IPS DF 4.7 (cell line): ENCODE results near the gene VIPR2.

Experiments used
- DNase-seq: peaks from one replicate; pipeline ENCODE4 v3.0.0-alpha.2; 2013; ENCODE audit warnings: low spot score; ENCODE audit errors: extremely low read depth

VIPR2 gene

DNA sequence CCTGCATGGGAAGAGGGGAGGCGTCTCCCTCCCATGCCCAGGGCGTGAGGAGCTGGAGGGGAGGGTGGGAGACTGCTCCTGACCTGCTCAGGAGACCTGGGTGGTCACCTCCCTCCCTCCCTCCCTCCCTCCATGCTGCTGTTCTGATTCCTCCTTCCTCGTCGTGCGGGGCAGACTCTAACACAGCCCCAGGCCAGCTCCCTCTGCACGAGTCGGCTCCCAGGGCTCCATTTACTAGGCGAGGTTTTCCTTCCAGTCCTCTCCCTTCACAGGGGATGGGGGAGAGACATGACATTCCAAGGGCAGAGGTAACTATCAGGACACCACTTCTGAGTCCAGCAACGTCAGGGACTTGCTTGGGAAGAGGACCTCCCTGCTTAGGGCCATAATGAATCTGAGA is 23.6 kb downstream of the VIPR2 start:
- DNase-seq = no peak

DNA sequence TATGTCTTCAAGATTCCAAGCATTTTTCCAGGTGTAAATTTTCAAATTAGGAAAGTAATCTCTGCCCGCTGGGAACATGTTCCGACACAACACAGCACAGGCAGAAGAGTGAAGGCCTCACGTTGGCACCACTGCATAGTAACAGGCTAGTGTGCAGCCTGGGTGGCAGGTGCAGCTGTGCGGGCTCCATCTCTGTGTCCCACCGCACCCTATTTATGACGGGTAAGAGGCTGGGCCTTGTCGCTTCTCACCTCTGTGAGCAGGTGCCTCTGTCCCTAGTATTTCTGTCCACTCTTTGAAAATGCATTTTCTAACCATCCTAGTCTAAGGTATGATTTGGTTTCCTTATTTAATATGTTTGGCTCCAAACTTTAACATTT is 24.1 kb downstream of the VIPR2 start:
- no peak for DNase-seq

DNA sequence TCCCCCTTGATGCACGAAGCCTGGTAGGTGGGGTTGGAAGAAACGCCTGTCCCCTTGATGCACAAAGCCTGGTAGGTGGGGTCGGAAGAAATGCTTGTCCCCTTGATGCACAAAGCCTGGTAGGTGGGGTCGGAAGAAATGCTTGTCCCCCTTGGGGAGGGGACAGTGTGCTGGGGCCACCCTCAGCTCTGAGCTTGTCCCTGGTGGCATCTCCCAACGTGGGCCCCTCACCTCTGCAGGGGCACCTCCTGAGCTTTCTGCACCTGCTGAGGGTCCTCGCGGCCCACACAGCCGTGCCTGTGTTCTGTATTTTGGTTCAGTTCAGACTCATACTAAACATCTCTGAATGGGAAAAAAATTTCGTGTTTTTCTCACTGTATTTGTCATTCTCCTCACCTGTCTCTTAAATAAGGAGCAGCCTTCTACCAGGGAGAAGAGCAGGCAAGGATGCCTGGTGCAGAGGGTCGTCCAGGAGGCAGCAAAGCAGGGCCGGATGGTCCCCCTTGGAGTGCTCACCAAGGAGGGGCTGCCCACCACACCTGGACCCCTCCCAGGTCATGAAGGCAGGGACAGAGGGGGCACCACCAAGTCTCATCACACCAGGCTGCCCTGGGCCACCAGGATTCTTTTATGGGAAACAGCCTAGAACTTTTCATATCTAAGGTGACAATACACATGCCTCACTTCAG is 24.7 kb downstream of the VIPR2 start:
- no peak for DNase-seq

DNA sequence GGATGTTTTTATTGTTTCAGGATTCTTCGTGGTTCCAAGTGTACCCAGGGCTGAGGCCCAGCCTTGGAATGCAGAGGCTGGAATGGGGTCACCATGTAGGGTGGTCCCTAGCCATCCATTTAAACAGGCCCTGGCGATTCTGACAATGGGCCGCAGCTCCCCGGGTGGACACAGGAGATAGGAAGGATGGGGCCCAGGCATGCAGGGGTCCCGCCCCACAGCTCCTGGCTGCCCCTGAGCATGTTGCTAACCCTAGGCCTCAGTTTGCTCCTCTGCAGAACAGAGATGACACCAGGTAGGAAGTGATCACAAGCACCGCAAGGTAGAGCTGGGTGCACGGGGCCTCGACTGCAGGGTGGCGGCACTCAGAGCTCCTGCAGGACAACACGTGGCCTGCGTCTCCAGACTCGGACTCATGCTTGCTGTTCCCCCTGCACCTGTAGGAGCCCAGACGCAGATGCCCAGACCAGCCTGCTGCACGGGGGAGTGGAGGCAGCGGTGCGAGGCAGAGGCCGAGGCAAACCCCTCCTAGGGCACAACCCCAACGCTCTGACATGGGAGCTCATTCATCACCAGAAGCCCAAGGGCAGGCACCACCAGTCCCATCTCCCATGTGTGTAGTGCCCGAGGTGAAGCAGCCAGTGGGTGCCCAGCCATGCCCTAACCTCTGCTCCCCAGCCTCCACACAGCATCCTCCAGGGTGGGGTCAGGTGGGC is 25.5 kb downstream of the VIPR2 start:
- no peak for DNase-seq

DNA sequence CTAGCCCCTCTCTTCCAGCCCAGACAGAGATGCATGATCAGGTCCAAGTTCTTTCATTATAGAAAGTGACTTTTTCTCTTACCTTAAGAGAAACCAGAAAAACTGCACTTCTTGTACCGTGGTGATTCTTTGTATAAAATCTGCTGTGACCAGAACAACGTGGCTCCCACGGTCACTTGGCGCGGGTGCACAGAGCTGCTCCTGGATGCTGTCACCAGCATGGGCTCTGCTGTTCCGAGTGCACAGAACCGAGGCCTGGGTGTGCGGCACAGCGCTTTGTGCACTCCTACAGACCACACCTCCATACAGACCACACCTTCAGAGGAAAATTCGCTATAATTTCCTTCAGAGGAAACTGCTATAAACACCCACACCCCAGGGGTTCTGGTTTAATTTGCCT is 26.0 kb downstream of the VIPR2 start:
- no peak for DNase-seq

DNA sequence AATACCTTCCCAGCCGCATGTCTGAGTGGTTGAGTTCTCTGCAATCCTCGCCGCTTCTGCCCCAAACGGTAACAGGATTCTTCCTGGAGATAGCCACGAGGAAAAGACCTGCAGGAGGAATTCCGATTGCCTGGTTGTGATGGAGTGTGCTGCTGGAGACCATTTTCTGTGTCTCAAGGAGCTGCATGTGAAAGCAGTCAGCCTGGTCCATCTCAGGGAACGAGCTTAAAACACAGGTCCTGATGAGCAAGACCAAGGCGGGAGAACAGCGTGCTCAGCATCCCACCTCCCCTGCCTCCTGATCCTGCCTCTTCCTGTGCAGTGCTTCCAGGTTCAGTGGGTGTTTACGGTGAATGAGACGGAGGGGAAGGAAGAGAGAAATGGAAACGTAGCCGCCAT is 26.5 kb downstream of the VIPR2 start:
- DNase-seq = no peak

DNA sequence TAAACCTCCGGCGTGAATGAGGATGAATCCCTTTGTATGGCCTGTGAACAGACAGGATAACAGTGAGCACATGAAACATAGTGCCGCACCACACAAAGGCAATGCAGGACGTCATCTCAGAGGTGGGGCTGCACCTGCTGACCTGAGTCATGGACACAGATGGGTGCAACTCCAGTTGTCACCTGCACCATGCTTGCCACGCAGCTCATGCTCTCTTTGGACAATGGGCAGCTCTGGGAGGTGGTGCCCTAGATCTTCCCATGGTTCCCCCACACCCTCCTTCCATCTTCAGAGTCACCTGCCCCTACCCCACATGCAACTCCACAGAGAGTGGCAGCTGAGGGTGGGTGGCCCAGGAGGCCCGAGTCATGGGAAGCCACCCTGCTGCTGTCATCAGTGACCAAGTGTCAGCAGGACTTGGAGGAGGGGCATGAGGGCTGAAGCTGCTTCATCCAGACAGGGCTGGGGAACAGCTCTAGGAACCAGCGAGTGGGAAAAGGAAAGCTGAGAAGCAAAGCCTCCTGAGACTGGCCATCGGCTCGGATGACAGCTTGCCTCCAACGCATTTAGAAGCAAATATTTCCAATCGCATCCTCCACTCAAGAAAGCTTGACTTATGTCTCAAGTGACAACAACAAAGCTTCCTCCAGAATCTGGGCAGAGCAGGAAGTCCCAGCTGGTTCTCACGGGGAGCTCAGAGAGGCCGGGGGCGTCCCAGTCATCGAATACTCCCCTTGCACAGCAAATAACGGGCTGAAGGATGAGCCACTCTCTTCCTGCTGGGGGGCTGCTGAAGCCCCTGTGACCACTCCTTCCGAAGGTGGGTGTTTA is 27.1 kb downstream of the VIPR2 start:
- DNase-seq = no peak

DNA sequence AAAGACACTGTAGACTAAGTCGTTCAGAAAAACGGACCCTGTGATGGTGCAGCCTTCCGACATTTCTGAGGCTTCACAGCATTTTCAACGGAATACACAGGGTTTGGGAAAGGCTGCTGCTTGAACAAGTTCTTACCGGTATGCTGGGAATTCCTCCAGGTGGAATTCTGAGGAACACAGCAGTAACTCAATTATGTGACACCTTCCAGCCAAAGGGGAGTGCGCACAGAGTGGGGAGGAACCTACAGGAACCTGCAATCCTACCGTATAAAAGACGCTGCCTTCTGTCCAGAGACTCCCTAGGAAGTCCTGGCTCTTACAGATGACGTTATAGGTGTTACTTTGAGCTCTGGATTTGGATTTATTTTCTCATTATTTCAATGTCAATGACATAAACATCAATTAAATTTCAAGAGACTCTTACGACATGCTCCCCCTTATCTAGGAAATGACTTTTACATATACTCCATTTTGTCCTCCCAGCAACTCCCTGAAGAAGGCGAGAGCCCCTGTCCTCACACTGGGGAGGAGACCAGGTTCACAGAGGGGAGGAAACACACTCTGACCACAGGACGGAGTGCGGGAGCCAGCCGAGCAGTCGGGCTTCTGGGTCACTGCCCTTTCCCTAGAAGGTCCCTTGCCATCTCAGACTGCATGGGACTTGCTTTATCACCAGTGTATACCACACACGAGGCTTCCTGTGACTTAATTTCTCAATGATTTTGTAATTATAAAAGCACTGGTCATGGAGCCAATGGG is 27.9 kb downstream of the VIPR2 start:
- no peak for DNase-seq

DNA sequence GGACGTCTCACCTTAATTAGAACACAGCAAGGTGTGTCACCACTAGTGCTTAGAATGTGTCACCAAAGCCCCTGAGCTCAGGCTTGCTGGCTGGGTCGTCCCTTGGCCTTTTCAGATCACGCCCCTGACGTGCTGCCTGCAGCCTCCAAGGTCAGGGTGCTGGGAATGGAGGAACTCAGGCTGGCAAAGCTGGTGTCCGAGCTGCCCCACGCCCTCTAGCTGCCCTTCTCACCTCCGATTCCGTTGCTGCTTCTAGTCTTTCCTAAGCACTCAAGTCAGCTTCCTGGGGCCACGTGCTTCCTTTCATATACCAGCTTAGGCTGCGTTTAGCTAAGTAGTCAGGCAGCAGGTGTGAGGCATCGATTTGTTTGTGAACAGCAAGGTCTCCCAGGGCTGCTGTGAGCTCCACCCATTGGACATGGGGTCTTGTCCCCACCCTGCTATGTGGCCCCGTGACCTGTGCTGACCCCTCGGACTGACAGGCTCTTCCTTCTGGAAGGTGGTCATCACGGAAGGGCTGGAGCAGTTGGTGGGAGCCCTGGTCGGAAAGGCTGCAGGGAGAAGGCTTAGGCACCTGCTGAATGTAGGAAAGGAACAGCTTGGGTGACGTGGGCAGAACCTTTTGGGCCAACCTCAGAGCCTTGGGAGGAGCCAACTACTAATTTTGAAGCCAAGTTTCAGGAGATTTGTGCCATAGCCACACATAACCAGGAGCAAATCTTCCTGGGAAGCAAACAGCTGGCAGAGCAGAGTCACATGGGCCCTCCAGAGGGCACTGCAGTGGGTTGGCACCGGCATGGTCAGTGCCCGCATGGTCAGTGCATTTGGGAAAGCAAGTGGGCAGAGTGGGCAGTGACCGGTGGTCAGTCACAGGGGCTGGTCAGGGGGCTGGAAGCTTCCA is 28.8 kb downstream of the VIPR2 start:
- no peak for DNase-seq

DNA sequence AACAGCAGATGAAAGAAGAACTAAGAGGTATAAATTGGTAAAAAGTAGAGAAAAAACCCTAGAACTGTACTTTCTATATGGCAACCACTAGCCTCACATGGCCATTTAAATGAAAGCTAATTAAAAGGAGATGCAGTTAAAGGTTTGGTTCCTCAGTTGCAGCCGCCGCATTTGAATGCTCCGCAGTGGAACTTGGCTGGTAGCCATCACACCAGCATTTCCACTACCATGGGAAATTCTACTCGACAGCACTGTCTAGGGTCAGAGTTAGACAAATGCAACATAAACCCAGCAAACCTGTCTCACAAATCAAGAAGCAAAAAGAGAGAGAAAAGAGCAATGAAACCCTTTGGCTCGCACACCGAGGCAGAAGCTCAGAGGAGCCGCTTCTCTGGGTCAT is 29.7 kb downstream of the VIPR2 start:
- DNase-seq = no peak

DNA sequence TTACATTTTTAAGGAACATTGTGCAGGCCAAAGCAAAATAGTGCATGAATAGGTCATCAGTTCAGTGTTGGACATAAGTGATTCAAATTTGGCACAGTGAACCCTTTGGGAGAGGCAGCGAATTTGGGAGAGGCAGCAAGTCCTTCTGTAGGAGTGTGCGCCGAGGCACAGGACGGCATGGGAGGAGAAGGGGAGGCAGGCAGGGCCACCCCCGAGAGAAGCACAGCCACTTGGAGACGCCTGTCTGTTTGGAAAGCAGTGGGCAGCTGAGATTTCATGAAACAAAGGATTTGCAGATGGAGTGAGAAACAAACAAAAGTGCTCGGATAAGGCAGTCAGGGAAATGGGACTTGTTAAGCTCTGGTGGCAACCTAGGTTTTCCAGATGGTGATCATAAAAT is 30.6 kb downstream of the VIPR2 start:
- no peak for DNase-seq

DNA sequence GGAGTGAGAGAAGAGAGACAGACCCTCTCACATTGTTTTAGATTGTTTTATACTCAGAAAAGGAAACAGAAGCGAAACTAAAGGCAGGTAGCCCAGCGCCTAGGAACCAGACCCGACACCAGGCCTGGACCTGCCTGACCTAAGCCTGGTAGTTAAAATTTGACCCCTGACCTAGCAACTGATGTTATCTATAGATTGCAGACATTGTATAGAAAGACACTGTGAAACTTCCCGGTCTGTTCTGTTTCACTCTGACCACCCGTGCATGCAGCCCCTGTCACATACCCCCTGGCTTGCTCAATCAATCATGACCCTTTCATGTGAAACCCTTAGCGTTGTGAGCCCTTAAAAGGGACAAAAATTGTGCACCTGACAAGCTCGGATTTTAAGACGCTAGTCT is 31.6 kb downstream of the VIPR2 start:
- DNase-seq = no peak

DNA sequence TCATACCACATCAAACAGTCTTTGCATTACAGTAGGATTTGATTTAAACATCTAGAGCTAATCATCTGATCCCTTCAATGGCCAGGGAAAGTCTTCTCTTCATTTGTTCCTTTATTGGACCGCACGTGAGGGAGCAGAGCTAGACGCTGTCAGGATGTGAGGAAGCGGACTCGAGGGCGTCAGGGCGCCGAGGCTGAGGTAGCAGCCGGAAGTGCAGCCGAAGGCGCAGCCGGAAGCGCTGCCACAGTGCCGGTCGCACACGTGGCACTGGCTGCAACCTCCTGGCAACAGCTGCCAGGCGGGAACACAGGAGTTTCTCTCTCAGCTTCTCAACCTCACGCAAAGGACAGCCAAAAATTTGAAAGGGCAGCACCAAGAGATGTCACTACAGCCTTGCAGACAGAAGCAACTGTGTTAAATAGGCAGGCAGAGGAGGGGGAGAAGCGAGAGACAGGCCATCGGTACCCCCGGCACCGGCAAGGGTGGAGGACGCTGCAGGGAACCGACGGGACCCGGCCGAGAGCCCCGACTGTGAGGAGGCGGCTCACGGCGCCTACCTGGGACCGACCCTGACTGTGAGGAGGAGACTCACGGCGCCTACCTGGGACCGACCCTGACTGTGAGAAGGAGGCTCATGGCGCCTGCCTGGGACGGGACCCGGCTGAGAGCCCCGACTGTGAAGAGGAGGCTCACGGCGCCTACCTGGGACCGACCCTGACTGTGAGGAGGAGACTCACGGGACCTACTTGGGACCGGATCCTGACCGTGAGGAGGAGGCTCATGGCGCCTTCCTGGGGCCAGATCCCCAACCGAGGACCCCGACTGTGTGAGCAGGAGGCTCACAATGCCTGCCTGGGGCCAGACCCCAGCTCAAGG is 32.3 kb downstream of the VIPR2 start:
- no peak for DNase-seq

DNA sequence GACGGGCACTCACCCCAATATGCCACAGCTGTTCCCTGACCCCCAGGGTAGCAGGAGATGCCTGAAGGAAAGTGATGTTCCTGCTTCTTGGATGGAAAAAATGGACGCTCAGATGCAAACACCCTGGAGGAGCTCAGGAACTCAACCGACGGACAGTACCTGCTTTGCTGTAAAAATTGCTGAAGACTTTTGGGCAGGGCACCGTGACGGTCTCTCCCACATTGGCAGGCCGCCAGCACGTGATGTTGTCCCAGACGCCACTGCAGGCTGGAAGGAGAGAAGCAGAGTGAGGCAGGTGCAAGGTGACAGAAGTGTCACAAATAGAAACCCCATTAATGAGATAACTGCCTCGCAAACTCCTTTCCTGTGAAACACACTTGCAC is 35.0 kb downstream of the VIPR2 start:
- no peak for DNase-seq

DNA sequence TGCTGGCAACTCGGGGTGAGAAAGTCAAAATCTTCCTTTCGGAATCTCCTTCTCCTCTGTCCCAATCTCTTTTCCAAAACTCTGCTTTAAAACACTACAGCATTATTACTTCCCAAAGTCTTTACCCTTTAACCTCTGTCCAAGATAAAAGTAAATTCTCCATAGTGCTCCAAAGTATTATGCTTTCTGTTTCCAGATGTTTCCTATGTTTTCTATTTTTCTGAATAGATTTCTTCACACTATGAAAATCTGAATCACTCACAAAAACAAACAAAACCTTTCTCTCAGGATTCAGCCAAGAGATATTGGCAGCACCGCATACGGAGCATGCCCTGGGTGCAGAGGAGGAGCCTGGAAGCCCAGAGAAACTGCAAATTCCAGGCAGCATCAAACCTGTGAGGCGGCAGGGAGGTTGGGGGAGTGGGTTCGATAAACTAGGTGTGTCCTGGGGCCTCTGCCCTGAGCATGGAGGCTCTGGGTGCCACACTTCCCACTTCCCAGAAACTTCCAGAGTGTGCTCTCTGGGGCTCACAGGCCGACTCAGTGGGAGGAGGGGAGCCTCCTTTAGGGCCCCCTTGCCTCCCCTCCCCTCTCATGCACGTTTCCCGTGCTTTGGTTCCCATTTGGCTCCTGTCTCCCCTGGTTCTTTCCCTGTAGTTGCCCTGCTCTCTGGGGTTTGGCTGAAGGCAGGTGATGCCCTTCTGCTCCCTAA is 35.6 kb downstream of the VIPR2 start:
- DNase-seq = no peak

DNA sequence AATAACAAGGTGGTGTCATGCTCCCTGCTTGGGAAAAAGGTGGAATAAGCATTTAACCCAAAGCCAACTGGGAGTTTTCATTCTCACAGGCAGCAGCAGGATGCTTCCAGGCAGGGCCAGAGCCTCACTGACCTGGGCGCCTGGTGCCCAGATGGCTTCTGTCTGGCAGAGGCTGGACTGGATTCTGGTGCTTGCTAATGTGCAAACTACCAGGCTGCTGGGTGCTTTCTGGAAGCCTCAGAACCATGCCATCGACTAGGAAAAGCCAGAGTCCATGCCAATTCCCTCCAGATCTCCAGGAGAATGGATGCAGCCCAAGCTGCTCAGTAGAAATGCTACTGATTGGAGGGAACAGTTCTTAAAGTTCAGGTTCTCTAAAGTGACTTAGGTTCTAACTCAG is 36.2 kb downstream of the VIPR2 start:
- no peak for DNase-seq

DNA sequence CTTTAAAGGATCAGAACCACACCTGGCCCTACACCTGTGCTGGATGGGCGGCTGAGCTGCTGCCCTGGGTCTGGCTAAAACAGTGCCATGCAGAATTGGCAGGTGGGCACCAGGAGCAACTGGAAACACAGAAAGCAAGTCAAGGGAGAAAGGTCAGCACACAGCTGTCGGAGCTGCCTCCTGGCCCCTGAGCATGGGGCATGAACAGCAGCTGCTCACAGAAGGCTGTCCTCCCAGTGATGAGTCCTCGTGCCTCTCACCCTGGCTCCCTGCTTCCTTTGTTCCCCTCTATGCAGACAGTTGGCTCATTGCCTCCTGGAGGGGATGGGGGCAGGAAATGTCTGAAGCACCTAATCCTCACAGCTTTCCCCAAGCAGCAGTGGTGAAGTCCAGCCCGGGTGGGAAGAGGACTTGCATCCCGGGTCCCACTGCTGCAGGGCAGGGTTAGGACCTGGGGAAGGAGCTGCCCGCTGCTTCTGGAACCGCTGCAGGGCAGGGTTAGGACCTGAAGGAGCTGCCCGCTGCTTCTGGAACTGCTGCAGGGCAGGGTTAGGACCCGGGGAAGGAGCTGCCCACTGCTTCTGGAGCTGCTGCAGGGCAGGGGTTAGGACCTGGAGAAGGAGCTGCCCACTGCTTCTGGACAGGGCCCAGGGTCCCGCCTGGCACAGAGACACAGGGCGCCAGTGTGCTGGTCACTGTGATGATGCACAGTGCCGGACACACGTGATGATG is 37.3 kb downstream of the VIPR2 start:
- DNase-seq = no peak
